GM19035 (cell line): ENCODE data around the gene BCL2L12.

ENCODE experiments used
- ATAC-seq: cut with Tn5 transposase; IDR thresholded peaks from one replicate; pipeline ENCODE4 v1.9.1; 2021; ENCODE audit not compliant: unreplicated experiment

The BCL2L12 gene

DNA sequence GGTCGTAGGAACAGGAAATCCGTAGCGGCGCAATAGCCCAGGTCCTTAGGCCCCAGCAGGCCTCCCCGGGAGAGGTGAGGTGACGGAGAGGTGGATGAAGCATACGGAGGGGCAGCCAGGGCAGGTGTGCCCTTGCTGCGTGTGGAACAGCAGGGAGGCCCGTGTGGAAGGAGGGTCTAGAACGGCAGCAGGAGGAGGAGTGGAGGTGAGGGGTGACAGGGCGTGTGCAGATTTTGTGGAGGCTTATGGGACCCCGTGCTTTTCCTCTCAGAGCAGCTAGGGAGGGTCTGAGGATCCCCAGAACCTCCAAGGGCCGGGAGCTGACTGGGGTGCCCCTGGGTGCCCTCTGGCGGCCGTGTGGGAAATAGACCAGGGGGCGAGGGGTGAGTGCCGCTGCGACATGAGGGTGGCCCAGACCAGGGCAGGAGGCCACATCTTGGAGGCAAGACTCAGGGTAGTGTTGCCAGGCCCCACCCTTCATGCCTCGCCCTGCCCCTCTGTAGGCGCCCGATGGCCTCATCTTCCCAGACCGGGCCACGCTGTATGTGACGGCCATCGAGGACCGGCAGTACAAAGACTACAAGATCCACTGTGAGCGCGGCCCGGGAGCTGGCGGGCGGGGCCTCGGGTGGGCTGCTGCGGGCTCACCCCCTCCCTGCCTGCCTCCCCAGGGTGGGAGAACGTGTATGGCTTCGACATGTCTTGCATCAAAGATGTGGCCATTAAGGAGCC lies 18.7 kb downstream of the BCL2L12 start:
- no peak for ATAC-seq

DNA sequence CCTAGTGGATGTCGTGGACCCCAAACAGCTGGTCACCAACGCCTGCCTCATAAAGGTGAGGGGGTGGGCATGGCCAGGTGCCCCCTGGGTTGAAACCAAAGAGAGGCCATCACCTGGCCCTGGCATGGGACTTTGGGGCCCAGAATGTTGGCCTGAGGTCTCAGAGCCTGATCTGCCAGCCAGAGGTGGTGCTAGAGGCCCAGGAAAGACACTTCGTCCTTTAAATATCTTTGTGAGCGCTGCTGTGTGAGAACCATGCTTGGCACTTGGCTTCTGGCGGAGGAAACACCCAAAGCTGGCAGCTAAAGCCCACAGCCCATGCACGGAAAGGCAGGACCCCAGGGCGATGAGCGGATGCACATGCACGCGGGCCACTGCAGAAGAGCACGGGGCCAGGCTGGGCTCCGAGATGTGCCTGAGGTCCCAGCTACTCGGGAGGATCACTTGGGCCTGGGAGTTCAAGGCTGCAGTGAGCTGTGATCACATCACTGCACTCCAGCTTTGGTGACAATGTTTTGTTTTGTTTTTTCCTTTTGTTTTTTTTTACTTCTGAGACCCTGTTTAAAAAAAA lies 19.3 kb downstream of the BCL2L12 start:
- ATAC-seq: no peak

DNA sequence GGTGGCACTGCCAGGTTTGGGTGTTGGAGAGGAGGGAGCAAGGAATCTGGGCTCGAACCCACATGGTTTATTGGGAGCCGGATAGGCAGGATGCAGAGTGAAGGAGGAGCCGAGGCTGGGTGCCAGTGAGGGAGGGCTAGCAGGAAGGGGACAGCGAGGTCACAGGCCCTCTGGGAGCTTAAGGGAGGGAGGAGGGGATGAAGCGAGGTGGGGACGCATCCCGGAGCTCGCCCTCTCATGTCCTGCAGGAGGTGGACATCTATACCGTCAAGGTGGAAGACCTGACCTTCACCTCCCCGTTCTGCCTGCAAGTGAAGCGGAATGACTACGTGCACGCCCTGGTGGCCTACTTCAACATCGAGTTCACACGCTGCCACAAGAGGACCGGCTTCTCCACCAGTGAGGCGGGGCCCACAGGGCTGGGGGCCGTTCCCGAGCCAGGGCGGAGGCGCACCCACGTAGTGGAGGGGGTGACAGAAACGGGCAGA lies 20.2 kb downstream of the BCL2L12 start:
- ATAC-seq: no peak

DNA sequence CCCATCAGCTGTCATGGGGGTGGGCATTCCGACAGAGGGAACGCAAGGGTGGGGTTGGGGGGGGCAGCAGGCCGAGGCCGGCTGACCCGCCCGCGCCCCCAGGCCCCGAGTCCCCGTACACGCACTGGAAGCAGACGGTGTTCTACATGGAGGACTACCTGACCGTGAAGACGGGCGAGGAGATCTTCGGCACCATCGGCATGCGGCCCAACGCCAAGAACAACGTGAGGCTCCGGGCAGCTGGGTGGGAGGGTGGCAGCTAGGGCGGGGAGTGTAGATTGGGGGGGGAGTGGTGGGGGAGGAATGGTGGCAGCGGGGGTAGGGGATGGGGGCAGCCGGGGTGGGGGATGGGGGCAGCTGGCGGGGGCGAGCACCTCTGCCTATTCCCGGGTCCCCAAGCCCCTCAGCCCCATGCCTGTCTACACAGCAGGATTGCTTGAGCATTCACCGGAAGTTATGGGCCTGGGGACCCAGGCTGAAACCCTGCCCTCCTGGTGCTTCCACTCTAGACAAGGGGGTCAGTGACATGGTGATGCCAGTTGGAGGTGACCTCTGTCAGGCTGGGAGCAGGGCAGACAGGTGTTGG lies 20.9 kb downstream of the BCL2L12 start:
- ATAC-seq: no peak

DNA sequence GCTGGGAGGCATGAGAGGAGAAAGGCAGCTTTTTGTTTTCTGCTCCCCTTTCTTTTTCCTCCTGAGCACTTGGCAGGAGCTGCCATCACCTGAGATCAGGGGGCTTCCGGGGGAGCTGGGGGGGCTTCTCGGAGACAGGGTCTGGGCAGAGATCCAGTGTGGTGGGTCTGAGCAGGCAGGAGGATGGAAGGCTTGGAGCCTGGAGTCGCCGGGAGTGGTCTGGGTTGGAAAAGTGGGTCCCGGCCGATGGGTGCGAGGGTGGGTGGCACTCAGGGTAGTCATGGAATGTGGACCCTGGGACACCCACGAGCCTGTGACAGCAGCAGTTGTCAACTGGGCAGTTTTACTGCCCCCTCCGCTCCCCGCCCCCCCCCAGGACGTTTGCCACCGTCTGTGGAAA lies 21.4 kb downstream of the BCL2L12 start:
- ATAC-seq: no peak

DNA sequence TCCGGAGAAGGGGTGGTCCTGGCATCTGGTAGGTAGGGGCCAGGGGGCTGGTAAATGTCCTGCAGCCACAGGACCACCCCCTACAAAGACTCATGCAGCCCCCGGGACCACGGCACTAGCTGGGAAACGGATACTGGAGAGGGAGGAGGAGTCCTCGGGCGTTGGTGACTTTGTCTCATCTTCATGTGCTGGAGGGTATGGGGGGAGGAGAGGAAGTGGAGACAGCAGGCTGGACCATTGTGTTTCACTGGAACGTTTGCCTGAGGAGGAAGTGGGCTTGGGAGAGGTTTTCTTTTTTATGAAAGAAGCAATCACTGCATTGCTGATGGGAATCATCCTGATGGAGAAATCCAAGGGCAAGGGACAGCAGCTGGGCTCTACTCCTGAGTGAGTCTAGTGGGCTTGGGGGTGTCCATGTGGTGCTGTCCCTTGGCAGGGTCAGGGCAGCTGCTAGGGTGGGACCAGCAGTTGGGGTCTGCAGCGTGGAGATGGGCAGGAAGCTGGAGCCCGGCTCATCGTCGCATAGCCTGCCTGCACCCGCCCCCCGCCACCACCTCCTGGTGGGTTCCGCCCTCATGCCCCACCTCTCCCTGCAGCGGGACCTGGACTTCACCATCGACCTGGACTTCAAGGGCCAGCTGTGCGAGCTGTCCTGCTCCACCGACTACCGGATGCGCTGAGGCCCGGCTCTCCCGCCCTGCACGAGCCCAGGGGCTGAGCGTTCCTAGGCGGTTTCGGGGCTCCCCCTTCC lies 22.0 kb downstream of the BCL2L12 start:
- no peak for ATAC-seq

DNA sequence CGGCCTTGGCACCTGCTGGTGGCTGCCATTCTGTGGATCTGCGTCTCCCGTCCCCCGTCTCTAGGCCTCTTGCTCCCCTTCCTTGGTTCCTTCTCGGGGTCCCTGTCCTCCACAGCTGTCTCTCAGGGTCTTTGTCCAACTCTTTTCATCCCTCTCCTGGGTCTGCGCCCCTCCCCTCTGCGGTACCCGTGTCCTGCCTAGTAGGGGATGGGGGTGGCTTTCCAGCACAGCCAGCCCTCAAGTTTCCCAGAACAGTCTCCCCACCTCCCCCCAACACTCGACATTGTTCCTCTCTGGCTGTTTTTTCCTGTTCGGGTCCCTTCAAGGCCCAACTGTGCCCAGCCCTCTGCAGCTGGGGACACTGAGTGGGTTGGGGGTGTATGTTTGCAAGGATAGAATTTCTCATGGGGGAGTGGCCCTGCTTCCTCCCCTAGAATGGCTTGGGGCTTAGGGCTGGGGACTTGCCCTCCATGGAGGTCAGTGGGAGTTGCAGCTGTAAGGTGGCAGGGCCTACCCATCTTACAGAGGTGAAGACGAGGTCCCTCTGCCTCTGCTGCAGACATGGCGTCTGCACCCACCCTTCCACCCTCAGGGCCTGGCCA lies 22.9 kb downstream of the BCL2L12 start:
- ATAC-seq: no peak

DNA sequence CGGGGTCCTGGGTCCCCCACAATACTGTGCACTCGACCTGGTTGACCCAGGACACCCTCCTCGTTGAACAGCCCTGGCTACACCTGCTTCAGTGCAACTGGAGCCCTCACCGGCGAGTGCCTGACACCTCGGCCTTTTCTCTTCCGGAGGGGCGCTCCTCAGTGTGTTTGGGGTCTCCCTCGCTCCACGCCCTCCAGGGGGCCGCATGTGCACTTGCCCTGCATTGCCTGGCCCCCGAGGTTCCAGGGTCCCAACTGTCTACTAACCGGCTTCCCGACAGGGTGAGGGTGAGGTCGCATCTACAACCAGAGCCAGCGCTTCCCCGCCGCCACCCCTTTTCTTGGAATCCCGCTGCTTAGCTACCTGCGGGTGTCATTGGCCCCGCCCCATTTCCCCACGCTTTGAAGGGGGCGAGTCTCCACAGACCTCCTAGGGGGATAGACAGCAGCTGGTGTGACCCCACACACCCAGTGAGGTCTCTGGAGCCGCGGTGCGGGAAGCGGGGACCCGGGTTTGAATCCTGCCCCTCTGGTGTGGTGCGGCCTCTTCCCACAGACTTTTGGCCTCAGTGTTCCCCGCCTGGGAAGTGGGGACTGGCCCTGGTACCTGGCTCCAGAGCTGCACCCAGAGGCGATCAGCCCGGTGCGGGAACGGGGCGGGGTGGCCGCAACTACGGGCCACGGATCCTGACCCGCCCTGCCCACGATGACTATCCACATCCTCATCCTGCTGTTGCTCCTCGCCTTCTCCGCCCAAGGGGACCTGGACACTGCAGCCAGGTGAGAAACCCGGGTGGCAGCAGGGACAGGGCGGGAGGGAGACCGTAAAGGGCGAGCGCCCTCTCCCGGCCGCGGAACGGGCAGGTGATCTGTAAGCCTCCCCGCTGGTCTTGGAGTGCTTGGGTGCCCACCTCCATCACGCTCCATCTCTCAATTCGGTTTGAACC lies 23.7 kb downstream of the BCL2L12 start, which contains the start of gene ADM5:
TSS of gene ADM5 (plus strand) at position 462 of the 946 bp plus-strand sequence. CDS start at position 706, 244 bp downstream.
- no peak for ATAC-seq

DNA sequence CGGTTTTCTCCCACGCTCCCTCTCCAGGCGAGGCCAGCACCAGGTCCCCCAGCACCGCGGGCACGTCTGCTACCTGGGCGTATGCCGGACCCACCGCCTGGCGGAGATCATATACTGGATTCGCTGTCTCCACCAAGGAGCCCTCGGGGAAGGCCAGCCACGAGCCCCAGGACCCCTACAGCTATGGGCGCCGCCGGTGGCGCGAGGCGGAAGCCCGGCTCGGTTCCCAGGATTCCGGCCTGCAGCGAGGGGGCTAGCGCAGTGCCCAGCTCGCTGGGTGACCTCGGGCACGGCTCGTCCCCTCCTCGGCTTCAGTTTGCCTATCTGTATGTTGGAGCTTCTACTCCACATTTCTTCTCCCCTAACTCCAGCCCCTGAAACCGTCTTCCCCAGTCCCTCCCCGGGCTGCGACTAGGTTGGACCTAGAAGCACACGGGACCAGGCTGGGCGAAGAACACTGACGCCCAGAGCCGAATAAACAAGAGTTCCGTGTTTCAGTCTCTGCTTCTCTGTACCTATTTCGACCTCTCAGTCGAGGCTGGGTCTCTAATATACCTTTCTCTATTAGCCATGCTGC lies 24.4 kb downstream of the BCL2L12 start:
- no peak for ATAC-seq

DNA sequence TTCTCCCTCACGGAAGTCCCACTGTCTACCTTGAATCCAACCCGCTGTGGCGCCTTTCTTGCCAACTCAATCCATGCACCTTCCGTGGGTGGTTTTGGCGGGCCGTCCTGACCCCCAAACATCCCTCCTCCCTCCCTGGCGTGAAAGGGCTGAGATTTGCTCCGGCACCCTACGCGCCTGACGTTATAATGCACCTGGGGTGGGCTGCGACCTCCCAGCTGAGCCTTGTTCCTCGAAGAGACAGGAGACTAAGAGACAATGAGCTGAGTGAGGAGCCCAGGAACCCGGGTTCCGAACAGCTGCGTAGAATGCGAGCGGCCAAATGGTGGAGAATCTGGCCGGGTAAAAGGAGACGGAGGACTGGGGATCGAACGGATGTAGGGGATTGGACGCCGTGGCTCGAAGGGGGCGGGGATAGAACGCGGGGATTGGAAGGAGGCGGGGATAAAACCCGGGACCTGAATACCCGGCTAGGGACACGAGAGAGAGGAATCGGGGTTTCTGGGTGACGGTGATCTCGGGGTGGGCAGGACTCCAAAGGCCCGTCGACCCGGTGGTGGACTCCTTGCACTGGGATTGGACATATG lies 25.0 kb downstream of the BCL2L12 start, which contains the start of gene CPT1C:
TSS of gene CPT1C (plus strand) at position 461 of the 587 bp plus-strand sequence. CDS start 1,137 bp downstream, outside the sequence.
- no peak for ATAC-seq

DNA sequence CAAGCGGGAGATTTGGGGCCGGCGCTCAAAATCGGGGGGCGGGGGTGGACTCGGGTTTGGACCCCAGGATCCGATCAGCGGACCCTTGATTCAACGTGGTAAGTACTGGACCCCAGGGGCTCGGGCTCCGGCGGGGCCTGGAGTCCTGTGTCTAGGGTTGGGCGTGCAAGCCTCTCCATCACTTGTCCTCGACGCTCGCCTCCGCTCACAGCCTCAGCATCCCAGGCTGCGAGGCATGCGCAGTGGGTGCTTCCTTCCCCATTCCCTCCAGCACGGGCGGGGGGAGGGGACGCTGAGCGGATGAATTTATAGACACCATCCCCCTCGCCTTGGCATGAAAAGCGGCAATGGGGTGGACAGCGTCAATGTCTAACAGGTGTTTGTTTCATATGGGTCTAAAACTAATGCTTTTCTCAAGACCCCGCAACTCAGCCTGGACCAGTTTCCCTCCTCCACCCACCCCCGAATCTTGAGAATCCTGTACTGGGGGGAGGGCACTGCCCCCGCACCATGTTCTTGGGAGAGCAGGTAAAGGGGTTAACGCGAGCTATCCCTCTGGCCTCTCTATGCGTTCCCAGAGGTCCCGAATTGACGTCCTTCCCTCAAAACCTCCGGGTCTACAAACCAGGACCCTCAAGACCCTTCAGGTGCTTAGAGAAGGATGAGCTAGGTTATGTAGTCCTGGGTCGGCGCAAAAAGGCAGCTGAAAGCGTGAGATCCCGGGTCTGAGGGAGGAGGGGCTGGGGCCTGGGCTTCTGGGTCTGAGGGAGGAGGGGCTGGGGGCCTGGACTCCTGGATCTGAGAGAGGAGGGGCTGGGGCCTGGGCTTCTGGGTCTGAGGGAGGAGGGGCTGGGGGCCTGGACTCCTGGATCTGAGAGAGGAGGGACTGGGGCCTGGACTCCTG lies 25.8 kb downstream of the BCL2L12 start:
- ATAC-seq: no peak

DNA sequence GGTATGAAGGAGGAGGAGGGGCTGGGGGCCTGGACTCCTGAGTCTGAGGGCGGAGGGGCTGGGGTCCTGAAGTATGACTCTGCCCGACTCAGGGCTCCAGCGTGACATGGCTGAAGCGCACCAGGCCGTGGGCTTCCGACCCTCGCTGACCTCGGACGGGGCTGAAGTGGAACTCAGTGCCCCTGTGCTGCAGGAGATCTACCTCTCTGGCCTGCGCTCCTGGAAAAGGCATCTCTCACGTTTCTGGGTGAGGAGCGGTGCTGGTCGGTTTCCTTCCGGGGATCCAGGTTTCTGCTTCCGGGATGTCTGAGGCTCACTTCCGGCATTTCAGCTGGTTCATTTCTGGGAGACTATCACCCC lies 26.4 kb downstream of the BCL2L12 start:
- ATAC-seq: no peak

DNA sequence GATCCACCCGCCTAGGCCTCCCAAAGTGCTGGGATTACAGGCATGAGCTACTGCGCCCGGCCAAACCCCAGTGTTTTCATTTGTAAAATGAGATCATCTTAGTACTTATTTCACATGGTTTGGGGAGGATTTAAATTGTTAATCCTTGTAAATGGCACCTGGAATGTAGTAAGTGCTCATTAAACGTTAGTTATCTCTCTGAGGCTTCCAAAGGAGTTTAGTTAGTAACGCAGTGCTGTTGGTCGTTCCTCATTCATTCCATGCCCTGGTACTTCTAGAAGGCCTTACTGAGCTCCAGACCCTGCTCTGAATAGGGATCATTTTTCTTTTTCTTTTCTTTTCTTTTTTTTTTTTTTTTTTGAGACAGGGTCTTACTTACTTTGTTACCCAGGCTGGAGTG lies 30.4 kb downstream of the BCL2L12 start:
- ATAC-seq: no peak

DNA sequence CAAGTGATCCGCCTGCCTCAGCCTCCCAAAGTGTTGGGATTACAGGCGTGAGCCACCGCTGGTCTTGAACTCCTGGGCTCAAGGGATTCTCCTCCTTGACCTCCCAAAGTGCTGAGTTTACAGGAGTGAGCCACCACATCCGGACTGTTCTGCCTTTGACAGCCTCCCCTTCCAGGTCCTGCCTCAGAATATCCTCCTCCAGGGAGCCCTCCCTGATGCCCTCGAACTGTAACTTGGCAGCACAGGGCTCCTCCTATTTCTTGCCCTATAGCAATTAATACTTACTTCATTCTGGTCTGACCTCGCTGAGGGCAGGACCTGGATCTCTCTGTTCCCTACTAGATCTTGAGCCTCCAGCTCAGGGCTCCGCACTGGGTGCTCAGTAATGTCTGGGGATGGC lies 31.1 kb downstream of the BCL2L12 start:
- no peak for ATAC-seq

DNA sequence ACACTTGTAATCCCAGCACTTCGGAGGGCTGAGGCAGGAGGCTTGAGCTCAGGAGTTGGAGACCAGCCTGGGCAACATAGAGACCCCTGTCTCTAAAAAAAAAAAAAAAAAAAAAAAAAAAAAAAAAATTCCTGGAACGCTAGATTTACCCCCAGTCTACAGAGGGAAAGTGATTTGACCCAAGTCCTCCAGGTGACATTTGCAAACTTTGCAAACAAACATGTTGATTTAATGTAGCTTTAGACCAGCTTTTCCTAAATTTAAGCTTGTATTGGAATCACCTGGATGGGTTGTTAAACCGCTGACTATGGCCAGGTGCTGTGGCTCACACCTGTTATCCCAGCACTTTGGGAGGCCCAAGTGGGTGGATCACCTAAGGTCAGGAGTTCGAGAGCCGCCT lies 33.6 kb downstream of the BCL2L12 start:
- no peak for ATAC-seq

DNA sequence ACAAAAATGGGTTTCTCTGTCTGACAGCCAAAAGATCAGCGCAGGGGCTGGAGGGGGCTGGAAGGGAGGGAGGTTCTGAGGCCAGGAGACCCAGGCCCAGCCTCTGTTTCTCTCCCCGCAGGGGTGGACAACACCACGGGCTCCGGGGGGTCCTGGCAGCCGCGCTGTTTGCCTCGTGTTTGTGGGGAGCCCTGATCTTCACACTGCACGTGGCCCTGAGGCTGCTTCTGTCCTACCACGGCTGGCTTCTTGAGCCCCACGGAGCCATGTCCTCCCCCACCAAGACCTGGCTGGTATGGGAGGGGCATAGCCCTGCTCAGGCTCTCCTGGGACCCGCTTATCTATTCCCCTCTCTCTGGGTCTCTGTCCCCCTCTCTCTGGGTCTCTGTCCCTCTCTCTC lies 34.8 kb downstream of the BCL2L12 start:
- no peak for ATAC-seq

DNA sequence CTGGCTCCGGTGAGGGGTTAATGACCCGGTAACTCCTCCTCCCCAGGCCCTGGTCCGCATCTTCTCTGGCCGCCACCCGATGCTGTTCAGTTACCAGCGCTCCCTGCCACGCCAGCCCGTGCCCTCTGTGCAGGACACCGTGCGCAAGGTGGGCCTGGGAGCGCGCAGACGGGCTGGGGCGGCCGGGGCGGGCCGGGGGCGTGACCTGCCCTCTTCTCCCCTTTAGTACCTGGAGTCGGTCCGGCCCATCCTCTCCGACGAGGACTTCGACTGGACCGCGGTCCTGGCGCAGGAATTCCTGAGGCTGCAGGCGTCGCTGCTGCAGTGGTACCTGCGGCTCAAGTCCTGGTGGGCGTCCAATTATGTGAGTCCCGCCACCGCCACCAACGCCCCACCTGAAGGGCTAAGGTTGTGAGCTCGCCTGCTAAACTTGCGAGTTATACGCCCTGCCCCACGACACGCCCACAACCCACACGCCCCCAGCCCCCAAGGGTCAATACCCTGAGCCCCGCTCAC lies 35.6 kb downstream of the BCL2L12 start:
- no peak for ATAC-seq
